HepG2 (cell line): ENCODE results near the gene PEA15.

Source experiments
- CTCF ChIP-seq: sonication (generic); formaldehyde crosslinking; IDR thresholded peaks from 2 replicates; pipeline ENCODE4 v1.5.0; 2020; ENCODE audit warnings: mild to moderate bottlenecking, missing genetic modification reagents, moderate library complexity
- FOSL1 ChIP-seq: sonication (generic); formaldehyde crosslinking; IDR thresholded peaks from 2 replicates; pipeline ENCODE4 v1.9.0; 2021; ENCODE audit warnings: missing genetic modification reagents, borderline replicate concordance
- FOXP1 ChIP-seq, 2 experiments: fragments of 450-650 bp in 1 of 2; IDR thresholded peaks; 2 replicates each; pipeline ENCODE4 v1.6.1; 2017 to 2018; ENCODE audit warnings: antibody characterized with exemption in 1 of 2
- MAF1 ChIP-seq: sonication (generic); formaldehyde crosslinking; IDR thresholded peaks from 2 replicates; pipeline ENCODE4 v1.5.0; 2020; ENCODE audit warnings: missing genetic modification reagents, borderline replicate concordance
- MEIS1 ChIP-seq: sonication (generic); formaldehyde crosslinking; IDR thresholded peaks from 2 replicates; pipeline ENCODE4 v1.9.0; 2021; ENCODE audit warnings: mild to moderate bottlenecking, missing genetic modification reagents, moderate library complexity, borderline replicate concordance
- NCOA1 ChIP-seq: sonication (generic); formaldehyde crosslinking; IDR thresholded peaks from 2 replicates; pipeline ENCODE4 v1.9.0; 2021; ENCODE audit warnings: missing genetic modification reagents
- NR2F6 ChIP-seq, 2 experiments: IDR thresholded peaks; 2 replicates each; pipeline ENCODE4 v1.6.1; 2016; ENCODE audit warnings: antibody characterized with exemption in 1 of 2, mild to moderate bottlenecking in 1 of 2
- POLR2AphosphoS2 ChIP-seq: IDR thresholded peaks from 2 replicates; pipeline ENCODE4 v1.6.1; 2011; ENCODE audit warnings: low read depth, low read length, improper control_type of control experiment
- SMAD3 ChIP-seq: sonication (generic); formaldehyde crosslinking; IDR thresholded peaks from 2 replicates; pipeline ENCODE4 v1.4.0; 2020; ENCODE audit warnings: missing genetic modification reagents
- XRCC5 ChIP-seq: fragments of 200-400 bp; formaldehyde crosslinking; optimal IDR thresholded peaks from 2 replicates; pipeline ENCODE3; 2017; ENCODE audit warnings: mild to moderate bottlenecking, low read length
- ZBTB21 ChIP-seq: sonication (generic); formaldehyde crosslinking; IDR thresholded peaks from 2 replicates; pipeline ENCODE4 v1.4.0; 2020; ENCODE audit warnings: missing genetic modification reagents
- ZNF512 ChIP-seq: sonication (generic); formaldehyde crosslinking; IDR thresholded peaks from 2 replicates; pipeline ENCODE4 v1.4.0; 2020; ENCODE audit warnings: mild to moderate bottlenecking, missing genetic modification reagents
- TF ChIP-seq, protein P1 (sequence below): IDR thresholded peaks from 2 replicates; pipeline ENCODE4 v1.6.1; 2016; ENCODE audit warnings: mild to moderate bottlenecking, missing biosample characterization, missing genetic modification reagents
- TF ChIP-seq, protein P2 (sequence below): sonication (generic); formaldehyde crosslinking; IDR thresholded peaks from 2 replicates; pipeline ENCODE4 v1.4.0; 2020; ENCODE audit warnings: low read depth, mild to moderate bottlenecking, missing genetic modification reagents

GRCh38 chr1:160193832-160194736 is 11.1 kb upstream of the PEA15 start:
- TF ChIP-seq SMAD3 (CRISPR knock-in tag) (no peak), NR2F6 (IDR thresholded peaks at IDR 0.05) (no peak), NR2F6 (CRISPR knock-in tag; IDR thresholded peaks at IDR 0.05) (no peak), CTCF (no peak), POLR2AphosphoS2 (no peak), ZBTB21 (no peak; the same call in 1 of the 2 replicates), XRCC5 (no peak), FOSL1 (CRISPR knock-in tag) (no peak), MEIS1 (CRISPR knock-in tag) (no peak), MAF1 (CRISPR knock-in tag) (no peak), FOXP1 (IDR thresholded peaks at IDR 0.05) (peak; percentile 30; the same call in 1 of the 2 replicates), FOXP1 (CRISPR knock-in tag; IDR thresholded peaks at IDR 0.05) (no peak), ZNF512 (CRISPR knock-in tag) (no peak), NCOA1 (no peak)
- TF ChIP-seq, protein P1, sequence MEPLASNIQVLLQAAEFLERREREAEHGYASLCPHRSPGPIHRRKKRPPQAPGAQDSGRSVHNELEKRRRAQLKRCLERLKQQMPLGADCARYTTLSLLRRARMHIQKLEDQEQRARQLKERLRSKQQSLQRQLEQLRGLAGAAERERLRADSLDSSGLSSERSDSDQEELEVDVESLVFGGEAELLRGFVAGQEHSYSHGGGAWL, result no peak
- TF ChIP-seq, protein P2, sequence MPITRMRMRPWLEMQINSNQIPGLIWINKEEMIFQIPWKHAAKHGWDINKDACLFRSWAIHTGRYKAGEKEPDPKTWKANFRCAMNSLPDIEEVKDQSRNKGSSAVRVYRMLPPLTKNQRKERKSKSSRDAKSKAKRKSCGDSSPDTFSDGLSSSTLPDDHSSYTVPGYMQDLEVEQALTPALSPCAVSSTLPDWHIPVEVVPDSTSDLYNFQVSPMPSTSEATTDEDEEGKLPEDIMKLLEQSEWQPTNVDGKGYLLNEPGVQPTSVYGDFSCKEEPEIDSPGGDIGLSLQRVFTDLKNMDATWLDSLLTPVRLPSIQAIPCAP, result no peak
